GM19468 (cell line): ENCODE measurements around the gene PRKD1.

Experiments used
- ATAC-seq: cut with Tn5 transposase; IDR thresholded peaks from one replicate; pipeline ENCODE4 v1.9.1; 2021; ENCODE audit warnings: mild to moderate bottlenecking, moderate library complexity, moderate number of reproducible peaks; ENCODE audit not compliant: unreplicated experiment; ENCODE audit errors: extremely low read depth

The PRKD1 gene

DNA sequence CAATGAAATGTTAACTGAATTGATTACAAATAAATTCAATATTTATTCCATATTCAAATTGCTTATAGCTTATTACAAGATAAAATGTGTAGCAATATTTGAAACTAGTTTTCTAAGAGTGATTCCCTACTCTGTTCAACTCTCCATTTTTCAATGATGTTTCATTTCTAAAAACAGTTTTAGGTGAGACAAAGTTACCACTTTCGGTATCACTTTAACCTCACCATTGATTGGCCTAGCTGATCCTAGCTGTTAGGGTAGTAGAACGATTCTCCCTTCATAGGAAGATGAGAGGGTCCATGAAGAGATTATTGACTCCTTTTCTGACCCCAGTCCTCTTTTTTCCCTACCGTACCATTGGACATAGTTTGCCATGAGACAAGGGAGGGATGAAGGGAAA, 373.3 kb downstream of the PRKD1 start:
- ATAC-seq, result no peak

DNA sequence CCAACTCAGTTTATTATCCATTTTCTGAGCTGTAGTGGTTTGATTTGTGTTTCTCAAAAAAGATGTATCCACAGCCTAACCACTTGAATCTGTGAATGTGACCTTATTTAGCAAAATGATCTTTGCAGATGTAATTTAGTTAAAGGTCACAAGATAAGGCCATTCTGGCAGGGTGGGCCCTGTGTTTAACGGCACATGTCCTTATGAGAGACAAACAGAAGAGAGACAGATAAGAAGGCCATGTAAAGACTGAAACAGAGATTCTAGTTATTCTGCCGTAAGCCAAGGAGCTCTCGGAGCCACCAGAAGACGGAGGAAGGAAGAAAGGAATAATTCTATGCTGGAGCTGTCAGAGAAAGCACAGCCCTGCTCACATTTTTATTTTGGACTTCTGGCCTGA, 374.2 kb downstream of the PRKD1 start:
- ATAC-seq, result no peak

DNA sequence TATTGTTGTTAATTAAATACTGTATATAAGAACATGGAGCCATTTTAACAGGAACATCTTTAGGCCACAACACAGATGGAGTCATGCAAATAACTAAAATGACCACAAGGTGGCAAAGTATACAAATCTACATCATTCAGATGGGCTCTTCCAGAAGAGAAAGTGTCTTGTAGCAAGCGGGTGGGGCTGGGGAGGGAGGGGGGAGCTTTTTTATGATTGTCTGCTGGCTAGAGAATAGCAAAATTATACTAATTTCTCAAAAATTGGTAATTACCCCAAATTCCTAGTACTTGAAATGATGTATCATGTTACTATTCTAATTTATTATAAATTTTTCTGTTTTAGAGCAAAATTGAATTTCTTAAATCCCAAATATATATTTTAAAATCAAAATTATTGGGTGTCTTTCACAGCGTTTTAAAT, 378.7 kb downstream of the PRKD1 start:
- ATAC-seq, result peak; percentile 58

DNA sequence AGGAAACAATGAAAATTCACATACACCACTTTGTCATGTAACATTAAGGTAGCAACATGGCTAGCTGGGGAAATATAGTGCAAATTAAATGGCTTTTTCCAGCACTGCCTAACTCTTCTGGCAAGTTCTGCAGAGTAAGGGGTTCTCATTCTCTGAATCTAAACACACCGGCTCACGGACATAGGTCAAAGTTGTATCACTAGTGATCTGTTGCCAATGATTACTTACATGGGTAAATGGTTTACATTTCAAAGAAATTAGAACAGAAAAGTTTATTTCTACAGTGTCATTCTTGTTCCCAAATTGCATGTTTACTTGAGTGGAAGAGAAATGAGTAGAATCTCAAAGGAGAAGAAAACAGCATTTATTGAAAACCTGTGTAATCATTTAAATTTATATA, 381.9 kb downstream of the PRKD1 start:
- ATAC-seq, result no peak

DNA sequence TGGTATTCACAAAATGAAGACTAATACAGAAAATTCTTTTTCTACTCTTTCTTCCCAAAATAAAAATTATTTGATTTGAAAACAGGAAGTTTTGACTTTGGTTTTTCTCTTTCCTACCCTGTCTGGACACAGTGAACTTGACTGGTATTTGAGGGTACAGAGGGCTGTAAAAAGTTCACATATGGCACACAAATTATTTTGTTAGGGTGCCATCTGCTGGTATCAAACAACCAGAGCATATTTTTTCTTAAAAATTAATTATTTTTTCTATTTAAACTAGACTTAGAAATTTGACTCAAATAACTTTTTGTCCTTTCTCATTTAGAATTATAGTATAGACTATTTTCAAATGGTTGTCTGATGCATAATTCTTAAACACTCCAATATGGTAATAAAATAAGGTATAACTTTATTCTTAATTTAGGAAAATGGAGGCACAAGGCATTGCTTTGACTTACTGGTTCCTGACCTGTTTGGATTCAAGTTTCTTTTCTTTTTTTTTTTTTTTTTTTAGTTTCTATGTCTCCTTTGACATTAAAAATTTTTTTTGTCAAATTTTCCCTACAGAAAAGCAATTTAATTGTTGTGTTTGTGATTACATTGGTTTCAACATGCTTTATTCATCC, 390.6 kb downstream of the PRKD1 start:
- ATAC-seq, result no peak

DNA sequence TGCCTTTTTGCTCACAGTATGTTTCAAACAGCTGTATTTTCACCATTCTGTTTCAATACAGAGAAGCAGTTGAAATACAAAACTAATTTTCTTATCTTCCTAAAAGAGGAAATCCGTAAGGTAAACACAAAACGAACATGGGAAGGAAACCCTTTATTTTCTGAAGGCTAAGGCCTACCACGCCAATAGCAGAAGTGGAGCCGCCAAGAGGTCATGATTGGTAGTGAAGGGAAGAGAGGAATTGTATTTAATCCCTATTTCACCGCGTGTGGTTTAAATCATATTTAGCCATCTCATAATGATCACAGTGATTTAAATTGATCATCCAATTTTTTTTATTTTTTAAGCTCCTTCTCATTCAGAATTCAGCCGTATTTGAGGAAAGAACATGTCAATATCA, 398.2 kb downstream of the PRKD1 start:
- no peak for ATAC-seq

DNA sequence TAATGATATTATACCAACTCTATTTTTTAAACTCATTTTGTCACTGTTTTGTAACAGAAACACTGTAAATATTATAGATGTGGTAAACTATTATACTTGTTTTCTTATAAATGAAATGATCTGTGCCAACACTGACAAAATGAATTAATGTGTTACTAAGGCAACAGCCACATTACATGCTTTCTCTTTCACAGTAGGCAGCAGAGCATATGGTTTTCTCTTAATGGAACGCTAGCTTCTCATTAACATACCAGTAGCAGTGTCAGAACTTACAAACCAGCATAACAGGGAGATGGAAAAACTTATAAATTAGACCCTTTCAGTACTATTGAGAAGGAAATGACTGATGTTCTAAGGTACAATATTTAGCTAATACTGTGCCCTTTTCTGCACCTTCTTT, 398.8 kb downstream of the PRKD1 start:
- peak; percentile 32 for ATAC-seq

DNA sequence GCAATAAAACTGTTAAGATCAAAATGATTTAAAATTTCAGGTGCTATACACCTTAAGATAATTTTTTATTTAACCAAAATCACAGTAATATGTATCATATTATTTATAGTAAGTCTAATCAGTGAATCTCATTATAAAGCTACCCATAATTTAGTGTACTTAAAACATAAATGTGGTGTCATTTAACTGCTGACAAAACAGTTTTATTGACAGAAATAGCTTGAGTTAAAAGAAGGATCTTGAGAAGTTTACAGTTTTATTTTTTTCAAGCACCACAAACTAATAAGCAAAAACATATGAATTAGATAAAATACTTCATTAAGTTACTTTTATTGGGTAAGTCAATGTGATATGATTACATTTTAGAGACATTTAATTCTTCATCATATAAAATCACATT, 400.4 kb downstream of the PRKD1 start:
- ATAC-seq, result no peak
